Kidney epithelial cell (primary cell): ENCODE data around the gene MRPL58. TPM values are rescaled to one million over a fixed set of nuclear protein-coding genes. Genes with fewer than 3 reads are reported as not detected.
"Not testable (repeated sequence)": the region's sequence is repeated elsewhere in the genome, so short reads cannot be mapped to it uniquely, and the experiment has no call there.

ENCODE experiments used
- DNase-seq: peaks from one replicate; pipeline ENCODE4 v3.0.0-alpha.2; 2010; ENCODE audit warnings: low read depth
- H3K27me3 ChIP-seq: 2 replicates; pipeline ENCODE4 v1.6.0; 2011; ENCODE audit warnings: low read length; ENCODE audit not compliant: control insufficient read depth, insufficient read depth
- H3K36me3 ChIP-seq: 2 replicates; pipeline ENCODE4 v1.5.1; 2011; ENCODE audit warnings: low read length; ENCODE audit not compliant: control insufficient read depth, insufficient read depth
- H3K4me3 ChIP-seq: 2 replicates; pipeline ENCODE4 v1.5.1; 2011; ENCODE audit warnings: low read depth, mild to moderate bottlenecking, control low read depth, low read length
- CTCF ChIP-seq: IDR thresholded peaks from 2 replicates; pipeline ENCODE4 v1.5.1; 2011; ENCODE audit warnings: mild to moderate bottlenecking, moderate library complexity, low read length, control low read depth, inconsistent platforms; ENCODE audit not compliant: insufficient read depth, poor library complexity, severe bottlenecking
- total RNA-seq: library from RNA; depleted of rRNA; stranded (reverse); fragments of >200 nt; gene quantifications from 2 replicates; pipeline ENCODE4 v1.2.3, GENCODE V29; 2015

The MRPL58 gene
- total RNA-seq, 1 donor from 2014 or later = 68.5 TPM

DNA sequence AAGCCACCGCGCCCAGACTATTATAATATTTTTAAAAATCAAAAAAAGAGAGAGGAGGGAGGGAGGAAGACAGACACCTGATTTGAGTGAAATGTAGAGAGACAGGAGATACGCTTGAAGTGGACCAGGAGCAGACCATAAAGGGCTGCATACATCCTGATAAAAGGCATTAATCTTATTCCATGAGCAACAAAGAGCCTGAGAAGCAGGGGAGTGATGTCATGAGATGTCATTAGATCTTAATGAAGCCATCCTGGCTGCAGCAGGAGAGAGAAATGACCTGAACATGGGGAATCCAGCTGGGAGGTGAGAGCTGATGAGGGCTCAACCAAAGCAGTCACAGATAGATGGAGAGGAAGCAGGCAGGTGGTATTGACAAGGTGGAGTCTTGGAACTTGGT, 34.7 kb upstream of the MRPL58 start:
- DNase-seq = no peak
- Histone ChIP-seq H3K27me3 (peaks cover 11% of the 10 kb centered on the region), H3K36me3 (no peaks in the 10 kb centered on the region), H3K4me3 (no peak overlapping the region)
- TF ChIP-seq CTCF = no peak

- no peak for TF ChIP-seq CTCF
- no peaks in the 10 kb centered on the region for H3K36me3 ChIP-seq
- no peak for DNase-seq
- H3K27me3 ChIP-seq = peaks cover 6% of the 10 kb centered on the region
- H3K4me3 ChIP-seq = no peak overlapping the region
These were observed 34.2 kb upstream of the MRPL58 start for GRCh38 chr17:74978240-74978639.

GRCh38 chr17:74979408-74980146, 32.9 kb upstream of the MRPL58 start:
- peaks cover 1% of the 10 kb centered on the region for H3K27me3 ChIP-seq
- no peak for DNase-seq
- H3K4me3 ChIP-seq = no peak overlapping the region
- no peak for TF ChIP-seq CTCF
- no peaks in the 10 kb centered on the region for H3K36me3 ChIP-seq

DNA sequence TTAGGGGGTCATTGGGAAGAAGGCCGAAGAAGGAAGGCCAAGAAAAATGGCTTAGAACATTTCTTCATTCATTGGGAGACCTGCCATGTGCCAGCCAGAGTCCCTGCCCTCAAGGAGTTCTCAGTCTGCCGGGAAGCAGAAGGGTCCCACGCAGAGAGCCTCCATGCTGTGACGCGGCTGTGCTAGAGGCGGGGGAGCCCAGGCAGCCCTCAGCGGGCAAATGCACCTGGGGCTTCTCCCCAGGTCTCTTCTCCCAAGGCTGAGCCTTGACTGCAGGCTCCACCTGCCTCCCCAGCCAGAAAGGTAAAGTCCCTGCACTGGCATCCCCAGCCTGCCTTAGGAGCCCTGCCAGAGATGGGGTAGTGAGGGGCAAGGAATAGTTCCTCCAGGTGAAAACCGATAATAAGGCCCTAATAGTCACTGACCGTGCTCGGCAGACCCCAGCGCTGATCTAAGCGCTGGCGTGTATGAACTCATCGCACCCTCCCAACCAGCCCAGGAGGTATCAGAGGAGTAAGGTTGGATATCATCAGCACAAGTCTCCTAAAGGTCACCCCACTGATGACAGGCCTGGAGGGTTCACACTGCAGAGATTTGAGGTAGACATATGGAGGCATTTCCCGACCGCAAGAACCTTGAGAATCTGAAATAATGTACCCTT, 31.0 kb upstream of the MRPL58 start:
- Histone ChIP-seq H3K4me3 (peak overlapping the region; percentile 64), H3K36me3 (no peaks in the 10 kb centered on the region), H3K27me3 (no peaks in the 10 kb centered on the region)
- TF ChIP-seq CTCF = no peak
- no peak for DNase-seq

DNA sequence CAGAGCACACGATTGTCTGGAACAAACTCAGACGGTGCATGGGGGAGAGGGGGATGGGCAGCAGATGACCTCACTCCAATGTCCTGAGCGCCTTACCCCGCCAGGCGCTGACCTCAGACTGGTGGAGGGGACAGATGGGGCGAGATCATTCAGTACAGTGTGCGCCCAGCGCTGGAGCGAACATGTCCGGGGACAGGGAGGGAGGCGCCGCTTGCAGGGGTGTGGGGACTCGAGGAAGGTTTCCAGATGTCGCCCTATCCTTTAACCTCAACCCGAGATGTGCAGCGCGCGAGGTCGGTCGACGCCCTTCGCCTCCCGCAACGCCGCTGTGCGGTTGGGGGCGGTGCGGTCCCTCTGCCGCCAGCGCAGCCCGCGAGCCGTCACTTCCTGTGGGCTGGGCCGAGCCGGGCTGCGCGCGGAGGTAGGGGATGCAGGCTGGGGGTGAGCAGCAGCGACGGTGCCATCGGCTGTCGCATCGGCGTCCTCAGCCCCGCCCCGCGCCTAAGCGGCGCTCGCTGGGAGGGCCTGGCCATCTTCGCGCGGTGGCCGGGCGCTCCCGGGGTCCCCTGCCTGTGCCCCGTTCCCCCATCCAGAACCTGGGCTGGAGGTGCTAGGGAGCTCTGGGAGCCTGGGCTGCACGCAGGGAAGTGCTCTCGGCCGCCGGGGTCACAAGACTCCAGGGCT, 30.3 kb upstream of the MRPL58 start:
- H3K36me3 ChIP-seq = no peaks in the 10 kb centered on the region
- H3K4me3 ChIP-seq = peak overlapping the region; percentile 64
- no peaks in the 10 kb centered on the region for H3K27me3 ChIP-seq
- no peak for DNase-seq
- TF ChIP-seq CTCF = no peak

DNA sequence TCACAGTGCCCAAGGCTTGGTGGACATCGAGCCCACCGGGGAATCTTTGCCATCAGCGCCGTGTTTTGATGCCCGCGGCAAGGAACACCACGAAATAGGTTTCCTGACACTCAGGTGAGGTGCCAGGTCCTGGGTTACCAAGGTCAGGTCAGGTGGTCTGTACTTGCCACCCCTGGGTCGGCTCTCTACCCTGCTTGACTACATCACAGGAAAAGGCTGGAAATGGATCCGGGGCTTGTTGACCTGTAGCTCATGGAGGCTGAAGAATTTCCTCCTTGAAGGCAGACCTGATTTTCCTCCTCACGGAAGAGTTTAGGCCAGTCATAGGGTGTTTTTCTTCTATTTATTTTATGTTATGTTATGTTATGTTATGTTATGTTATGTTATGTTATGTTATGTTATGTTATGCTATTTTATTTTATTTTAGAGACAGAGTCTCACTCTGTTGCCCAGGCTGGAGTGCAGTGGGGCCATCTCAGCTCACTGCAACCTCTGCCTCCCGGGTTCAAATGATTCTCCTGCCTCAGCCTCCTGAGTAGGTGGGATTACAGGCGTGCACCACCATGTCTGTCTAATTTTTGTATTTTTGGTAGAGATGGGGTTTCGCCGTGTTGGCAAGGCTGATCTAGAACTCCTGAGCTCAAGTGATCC, 29.7 kb upstream of the MRPL58 start:
- not testable (repeated sequence) for H3K36me3 ChIP-seq, H3K27me3 ChIP-seq, DNase-seq
- peak overlapping the region; percentile 64 for H3K4me3 ChIP-seq
